ENCODE results near the gene ZEB1.
"Not testable (repeated sequence)": the region's sequence is repeated elsewhere in the genome, so short reads cannot be mapped to it uniquely, and the experiment has no call there.

The ZEB1 gene

GRCh38 chr10:31318382-31318853 lies 598 bp upstream of the ZEB1 start:
- no peak for DNase-seq (ENCODE audit: low read depth)

- no peak for DNase-seq (ENCODE audit: low read depth)
These were observed 860 bp downstream of the ZEB1 start for GRCh38 chr10:31319602-31320549.

- DNase-seq (ENCODE audit: low read depth): no peak
These were observed 1.7 kb downstream of the ZEB1 start for GRCh38 chr10:31320550-31321211.

- DNase-seq (ENCODE audit: low read depth): no peak
These were observed 2.5 kb downstream of the ZEB1 start for GRCh38 chr10:31321396-31321941.

- no peak for DNase-seq (ENCODE audit: low read depth)
These were observed 3.6 kb downstream of the ZEB1 start for GRCh38 chr10:31322647-31323046.

GRCh38 chr10:31340343-31340742 lies 21.3 kb downstream of the ZEB1 start:
- DNase-seq (ENCODE audit: low read depth): no peak

GRCh38 chr10:31341552-31341951 lies 22.5 kb downstream of the ZEB1 start:
- DNase-seq (ENCODE audit: low read depth): no peak

- DNase-seq (ENCODE audit: low read depth): no peak
These were observed 24.0 kb downstream of the ZEB1 start for GRCh38 chr10:31343009-31343408.

- DNase-seq (ENCODE audit: low read depth): no peak
These were observed 24.5 kb downstream of the ZEB1 start for GRCh38 chr10:31343551-31343950.

GRCh38 chr10:31345886-31346285 lies 26.9 kb downstream of the ZEB1 start:
- no peak for DNase-seq (ENCODE audit: low read depth)

- no peak for DNase-seq (ENCODE audit: low read depth)
These were observed 27.9 kb downstream of the ZEB1 start for GRCh38 chr10:31346953-31347352.

- no peak for DNase-seq (ENCODE audit: low read depth)
These were observed 28.7 kb downstream of the ZEB1 start for GRCh38 chr10:31347705-31348104.

GRCh38 chr10:31350891-31351290 lies 31.9 kb downstream of the ZEB1 start:
- DNase-seq (ENCODE audit: low read depth): no peak

GRCh38 chr10:31352436-31353226 lies 33.6 kb downstream of the ZEB1 start:
- DNase-seq (ENCODE audit: low read depth): no peak

GRCh38 chr10:31353574-31353973 lies 34.6 kb downstream of the ZEB1 start:
- DNase-seq (ENCODE audit: low read depth): no peak

- no peak for DNase-seq (ENCODE audit: low read depth)
These were observed 39.8 kb downstream of the ZEB1 start for GRCh38 chr10:31358688-31359330.

- no peak for DNase-seq (ENCODE audit: low read depth)
These were observed 41.0 kb downstream of the ZEB1 start for GRCh38 chr10:31359979-31360378.

- DNase-seq (ENCODE audit: low read depth): not testable (repeated sequence)
These were observed 42.5 kb downstream of the ZEB1 start for GRCh38 chr10:31361475-31361874.

GRCh38 chr10:31362023-31362641 lies 43.1 kb downstream of the ZEB1 start:
- no peak for DNase-seq (ENCODE audit: low read depth)

GRCh38 chr10:31363696-31364095 lies 44.7 kb downstream of the ZEB1 start:
- DNase-seq (ENCODE audit: low read depth): not testable (repeated sequence)

- DNase-seq (ENCODE audit: low read depth): not testable (repeated sequence)
These were observed 45.2 kb downstream of the ZEB1 start for GRCh38 chr10:31364238-31364637.
